Smooth muscle cell (in vitro differentiated cells): ENCODE data around the gene MET. TPM values are rescaled to one million over a fixed set of nuclear protein-coding genes. Genes with fewer than 3 reads are reported as not detected.
A peak's percentile ranks its signal among the peaks of the same experiment; 100 is the strongest.

ENCODE experiments used
- DNase-seq: peaks from one replicate; lab custom pipeline; 2025; ENCODE audit not compliant: unreplicated experiment; lab: John Stamatoyannopoulos, UW
- H2AFZ ChIP-seq: fragments of 200-600 bp; sonication (generic); 2 replicates; pipeline ENCODE4 v1.6.0; 2016; ENCODE audit warnings: antibody characterized with exemption, low read depth, mild to moderate bottlenecking
- H3F3A ChIP-seq: fragments of 200-600 bp; sonication (generic); 2 replicates; pipeline ENCODE4 v1.6.0; 2017; ENCODE audit warnings: antibody characterized with exemption, low read depth
- H3K27ac ChIP-seq: fragments of 200-600 bp; sonication (generic); 2 replicates; pipeline ENCODE4 v1.5.1; 2016; ENCODE audit warnings: low read depth, mild to moderate bottlenecking
- H3K27me3 ChIP-seq: fragments of 200-600 bp; sonication (generic); 2 replicates; pipeline ENCODE4 v1.6.1; 2016; ENCODE audit warnings: low read depth, mild to moderate bottlenecking
- H3K36me3 ChIP-seq: fragments of 200-600 bp; sonication (generic); 2 replicates; pipeline ENCODE4 v1.5.1; 2016; ENCODE audit warnings: low read depth
- H3K4me1 ChIP-seq: fragments of 200-600 bp; sonication (generic); 2 replicates; pipeline ENCODE4 v1.5.1; 2016; ENCODE audit warnings: low read depth
- H3K4me2 ChIP-seq: fragments of 200-600 bp; sonication (generic); 2 replicates; pipeline ENCODE4 v1.6.0; 2016; ENCODE audit warnings: mild to moderate bottlenecking
- H3K4me3 ChIP-seq: fragments of 200-600 bp; sonication (generic); 2 replicates; pipeline ENCODE4 v1.5.1; 2016; ENCODE audit warnings: mild to moderate bottlenecking
- H3K79me2 ChIP-seq: fragments of 200-600 bp; sonication (generic); 2 replicates; pipeline ENCODE4 v1.6.0; 2016; ENCODE audit warnings: low read depth, mild to moderate bottlenecking
- H3K9ac ChIP-seq: fragments of 200-600 bp; sonication (generic); 2 replicates; pipeline ENCODE4 v1.6.0; 2016; ENCODE audit warnings: low read depth
- H3K9me3 ChIP-seq: fragments of 200-600 bp; sonication (generic); replicated peaks from 2 replicates; pipeline ENCODE4 v1.5.1; 2016; ENCODE audit warnings: low read depth
- H4K20me1 ChIP-seq: fragments of 200-600 bp; sonication (generic); 2 replicates; pipeline ENCODE4 v1.6.0; 2016; ENCODE audit warnings: low read depth
- CTCF ChIP-seq: fragments of 200-600 bp; sonication (generic); IDR thresholded peaks from 2 replicates; pipeline ENCODE4 v1.5.1; 2017; ENCODE audit warnings: borderline replicate concordance, mild to moderate bottlenecking, antibody characterized with exemption; ENCODE audit not compliant: insufficient read depth, poor library complexity, severe bottlenecking
- WGBS: methylation state at CpG from one replicate; pipeline ENCODE4 v1.1.7; 2016; ENCODE audit warnings: low lambda C conversion rate; 5-methylcytosine and 5-hydroxymethylcytosine counted together
- polyA plus RNA-seq: library from polyadenylated mRNA; unstranded; fragments of >200 nt; fragmentation: Nextera tagmentation; extraction: Ambion mirVana; gene quantifications from 2 replicates; pipeline ENCODE4 v1.2.1, GENCODE V29; 2016
- total RNA-seq: library from RNA; depleted of rRNA; stranded (reverse); fragments of >200 nt; gene quantifications from 2 replicates; pipeline ENCODE4 v1.2.3, GENCODE V29; 2014

The MET gene
- total and polyA plus RNA-seq, 2 experiments from 2014 or later, result 1.2 to 12.0 TPM

- WGBS, result 95% methylated on average over 1 of the region's 1 CpG
- no peaks in the 10 kb centered on the region for H3K9me3 ChIP-seq
- no peak overlapping the region for H3K27ac ChIP-seq
- H2AFZ ChIP-seq, result peak overlapping the region; percentile 6
- H4K20me1 ChIP-seq, result no peaks in the 10 kb centered on the region
- no peaks in the 10 kb centered on the region for H3K79me2 ChIP-seq
- no peaks in the 10 kb centered on the region for H3K4me1 ChIP-seq
- H3K27me3 ChIP-seq, result no peaks in the 10 kb centered on the region
- H3F3A ChIP-seq, result no peaks in the 10 kb centered on the region
- H3K4me3 ChIP-seq, result no peak overlapping the region
- H3K4me2 ChIP-seq, result no peak overlapping the region
- no peak overlapping the region for H3K9ac ChIP-seq
- no peaks in the 10 kb centered on the region for H3K36me3 ChIP-seq
- TF ChIP-seq CTCF, result peak; percentile 70
- no peak for DNase-seq
These were observed 137.8 kb downstream of the MET start for GRCh38 chr7:116809636-116810266.

GRCh38 chr7:116810267-116811116 lies 138.5 kb downstream of the MET start:
- WGBS, result 35% methylated on average over 6 of the region's 6 CpGs
- Histone ChIP-seq H3K4me1 (no peaks in the 10 kb centered on the region), H3K79me2 (no peaks in the 10 kb centered on the region), H2AFZ (peak overlapping the region; percentile 6), H3F3A (no peaks in the 10 kb centered on the region), H3K9ac (no peak overlapping the region), H3K4me2 (no peak overlapping the region), H3K27ac (no peak overlapping the region), H3K9me3 (no peaks in the 10 kb centered on the region), H4K20me1 (no peaks in the 10 kb centered on the region), H3K27me3 (no peaks in the 10 kb centered on the region), H3K4me3 (peak overlapping the region; percentile 12), H3K36me3 (no peaks in the 10 kb centered on the region)
- TF ChIP-seq CTCF, result no peak
- no peak for DNase-seq

GRCh38 chr7:116811768-116812167 lies 139.8 kb downstream of the MET start:
- no peak for DNase-seq
- H3F3A ChIP-seq, result no peaks in the 10 kb centered on the region
- H2AFZ ChIP-seq, result no peak overlapping the region
- peak overlapping the region; percentile 12 for H3K4me3 ChIP-seq
- no peak overlapping the region for H3K4me2 ChIP-seq
- H3K27me3 ChIP-seq, result no peaks in the 10 kb centered on the region
- WGBS, result 92% methylated on average over 3 of the region's 3 CpGs
- H3K9ac ChIP-seq, result no peak overlapping the region
- no peaks in the 10 kb centered on the region for H3K79me2 ChIP-seq
- TF ChIP-seq CTCF, result no peak
- no peak overlapping the region for H3K27ac ChIP-seq
- H3K4me1 ChIP-seq, result no peaks in the 10 kb centered on the region
- no peaks in the 10 kb centered on the region for H4K20me1 ChIP-seq
- no peaks in the 10 kb centered on the region for H3K9me3 ChIP-seq
- H3K36me3 ChIP-seq, result no peaks in the 10 kb centered on the region
